Measurements from ENCODE around the gene UNC93B1.
"Not testable (repeated sequence)": the region's sequence is repeated elsewhere in the genome, so short reads cannot be mapped to it uniquely, and the experiment has no call there.

UNC93B1 gene

DNA sequence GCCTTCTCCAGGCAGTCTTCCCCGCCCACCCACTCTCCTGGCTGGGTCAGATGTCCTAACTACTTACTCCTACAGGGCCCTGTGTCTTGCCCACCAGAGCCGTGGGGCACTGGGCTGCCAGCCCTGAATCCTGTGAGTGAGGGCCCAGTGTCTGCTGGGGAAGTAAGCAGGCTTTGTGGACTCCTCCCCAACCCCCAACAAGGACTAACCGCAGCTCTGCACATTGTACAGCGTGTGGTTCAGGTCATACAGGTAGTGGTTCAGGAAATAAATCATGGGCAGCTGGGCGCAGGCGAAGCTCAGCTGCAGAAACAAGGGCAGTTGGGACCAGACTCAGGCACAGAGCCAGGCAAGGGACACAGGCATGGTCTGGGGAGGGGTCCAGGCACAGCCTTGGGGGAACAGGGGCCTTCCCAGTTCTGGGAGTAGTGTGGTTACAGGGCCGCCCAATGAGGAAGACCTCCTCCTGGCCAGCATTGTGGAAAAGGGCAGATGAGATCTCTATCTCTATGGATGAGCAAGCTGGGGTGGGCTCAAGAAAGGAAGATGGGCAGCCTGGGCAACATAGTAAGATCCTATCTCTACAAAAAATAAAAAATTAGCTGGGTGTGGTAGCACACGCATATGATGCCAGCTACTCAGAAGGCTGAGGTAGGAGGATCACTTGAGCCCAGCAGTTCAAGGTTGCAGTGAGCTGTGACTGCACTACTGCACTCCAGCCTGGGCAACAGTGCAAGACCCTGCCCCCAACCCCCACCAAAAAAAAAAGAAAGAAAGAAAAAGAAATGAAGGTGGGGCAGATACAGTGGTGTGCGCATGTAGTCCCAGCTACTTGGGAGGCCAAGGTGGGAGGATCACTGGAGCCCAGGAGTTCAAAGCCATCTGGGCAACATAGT lies 5.5 kb downstream of the UNC93B1 start:
- in situ Hi-C loops (cut with MboI; ENCODE audit: low pct_unique_long_range_greater_than_20kb, low sequenced_read_pairs) = no loop called here
- DNase-seq = peak; percentile 37

DNA sequence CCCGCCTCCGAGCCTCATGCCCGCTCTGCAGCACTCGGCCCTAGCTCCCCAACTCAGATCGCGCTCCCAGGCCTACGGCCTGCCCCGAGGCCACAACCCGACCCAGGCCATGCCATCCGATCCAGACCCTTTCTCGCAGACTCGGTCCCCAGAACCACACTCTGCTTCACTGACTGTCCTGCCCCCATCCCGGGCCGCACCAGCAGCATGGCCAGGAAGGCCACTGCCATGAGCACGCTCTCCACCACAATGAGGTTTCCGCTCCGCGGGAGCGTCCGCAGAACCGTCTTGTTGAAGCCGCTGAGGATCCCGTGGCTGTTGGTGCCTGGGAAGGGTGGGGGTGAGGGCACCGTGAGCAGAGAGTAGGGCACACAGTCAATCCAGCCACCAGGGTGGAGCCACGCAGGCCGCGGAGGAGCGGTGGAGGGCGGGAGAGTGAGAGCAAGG lies 6.4 kb downstream of the UNC93B1 start:
- DNase-seq = no peak
- in situ Hi-C loops (cut with MboI; ENCODE audit: low pct_unique_long_range_greater_than_20kb, low sequenced_read_pairs) = no loop called here

DNA sequence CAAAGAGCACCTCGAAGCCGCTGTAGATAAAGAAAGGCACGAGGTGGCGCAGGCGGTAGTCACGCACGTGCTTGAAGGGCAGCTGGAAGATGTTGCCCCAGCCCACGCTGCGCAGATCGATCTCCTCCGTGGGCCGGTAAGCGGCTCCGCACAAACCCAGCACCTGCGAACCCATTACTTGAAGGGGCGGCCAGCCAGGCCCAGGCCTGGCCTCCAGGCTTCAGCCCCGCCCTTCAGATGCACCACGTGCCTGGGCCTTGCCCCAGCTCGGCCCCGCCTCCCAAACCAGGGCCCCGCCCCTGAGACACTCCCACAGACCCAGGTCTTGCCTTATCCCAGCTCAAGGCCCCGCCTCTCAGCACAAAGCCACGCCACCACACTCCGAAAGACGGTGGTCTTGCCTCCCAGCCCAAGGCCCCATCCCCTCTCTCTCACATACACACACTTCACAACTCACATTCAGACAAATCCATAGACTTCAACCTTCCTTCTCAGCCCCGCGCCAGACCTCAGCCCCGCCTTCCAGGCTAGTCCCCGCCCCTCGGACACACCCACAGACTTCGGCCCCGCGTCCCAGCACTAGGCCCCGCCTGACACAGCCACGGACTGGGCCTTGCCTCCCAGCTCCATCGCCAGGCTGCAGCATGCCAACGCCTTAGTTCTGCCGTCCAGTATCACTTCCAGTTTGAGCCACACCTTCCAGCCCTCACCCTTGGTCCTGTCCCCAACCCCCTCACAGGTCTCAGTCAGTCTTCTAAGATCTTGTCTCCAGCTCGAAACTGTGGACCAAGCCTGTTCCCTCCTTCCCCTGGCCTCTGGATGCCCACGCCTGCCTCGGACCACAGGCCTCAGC lies 7.0 kb downstream of the UNC93B1 start:
- peak; percentile 53 for DNase-seq
- in situ Hi-C loops (cut with MboI; ENCODE audit: low pct_unique_long_range_greater_than_20kb, low sequenced_read_pairs) = no loop called here

DNA sequence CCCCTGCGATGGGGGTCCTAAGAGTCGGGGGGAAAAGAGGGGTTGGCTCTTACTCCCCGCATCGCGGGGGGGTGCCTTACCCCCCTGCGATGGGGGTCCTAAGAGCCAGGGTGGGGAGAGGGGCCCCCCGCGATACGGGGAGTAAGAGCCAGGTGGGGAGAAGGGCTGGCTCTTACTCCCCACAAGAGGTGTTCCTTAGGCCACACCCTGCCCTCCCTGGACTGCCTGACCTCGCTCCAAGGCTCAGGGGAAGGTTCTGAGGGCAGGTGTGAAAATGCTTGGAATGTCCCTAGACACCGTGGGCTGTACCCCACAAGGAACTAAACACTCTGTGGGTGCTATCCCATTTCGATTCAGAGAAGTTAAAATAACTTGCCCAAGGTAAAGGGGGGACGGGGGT lies 7.8 kb downstream of the UNC93B1 start:
- in situ Hi-C loops (cut with MboI; ENCODE audit: low pct_unique_long_range_greater_than_20kb, low sequenced_read_pairs) = no loop called here
- no peak for DNase-seq

DNA sequence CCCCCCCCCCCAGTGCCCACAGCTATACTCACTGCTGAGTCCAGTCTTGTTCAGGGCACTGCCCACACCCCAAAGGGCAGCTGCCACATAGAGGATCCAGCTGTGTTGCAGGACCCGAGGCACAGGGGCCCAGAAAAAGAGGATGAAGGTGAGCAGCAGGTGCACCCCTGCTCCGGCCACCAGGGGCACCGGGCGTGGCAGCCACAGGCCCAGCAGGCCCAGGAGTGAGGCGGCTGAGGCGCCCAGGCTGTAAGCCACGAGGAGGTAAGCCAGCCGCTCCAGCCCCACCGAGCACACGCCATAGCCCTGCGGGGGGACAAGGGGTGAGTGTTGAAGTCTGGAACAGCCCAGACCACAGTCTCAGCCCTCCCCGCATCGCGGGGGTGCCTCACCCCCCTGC lies 8.3 kb downstream of the UNC93B1 start:
- in situ Hi-C loops (cut with MboI; ENCODE audit: low pct_unique_long_range_greater_than_20kb, low sequenced_read_pairs); DNase-seq: not testable (repeated sequence)

DNA sequence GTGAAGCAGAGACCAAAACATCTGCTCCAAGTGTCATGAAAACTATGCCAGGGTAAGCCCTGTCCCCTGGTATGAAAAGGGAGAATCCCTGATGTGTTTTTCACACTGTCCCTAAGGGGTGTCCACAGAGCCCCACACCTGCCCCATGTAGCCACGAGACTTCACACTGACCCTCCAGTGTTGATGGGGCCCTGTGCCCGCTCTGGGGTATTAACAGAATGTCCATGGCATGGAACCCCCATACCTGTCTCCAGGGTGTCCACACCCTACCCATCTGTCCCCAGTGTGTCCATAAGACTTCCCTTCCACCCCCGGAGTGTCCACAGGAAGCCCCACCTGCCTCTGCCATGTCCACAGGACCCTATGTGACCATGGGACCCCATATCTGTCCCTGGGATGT lies 8.8 kb downstream of the UNC93B1 start:
- in situ Hi-C loops (cut with MboI; ENCODE audit: low pct_unique_long_range_greater_than_20kb, low sequenced_read_pairs) = not testable (repeated sequence)

DNA sequence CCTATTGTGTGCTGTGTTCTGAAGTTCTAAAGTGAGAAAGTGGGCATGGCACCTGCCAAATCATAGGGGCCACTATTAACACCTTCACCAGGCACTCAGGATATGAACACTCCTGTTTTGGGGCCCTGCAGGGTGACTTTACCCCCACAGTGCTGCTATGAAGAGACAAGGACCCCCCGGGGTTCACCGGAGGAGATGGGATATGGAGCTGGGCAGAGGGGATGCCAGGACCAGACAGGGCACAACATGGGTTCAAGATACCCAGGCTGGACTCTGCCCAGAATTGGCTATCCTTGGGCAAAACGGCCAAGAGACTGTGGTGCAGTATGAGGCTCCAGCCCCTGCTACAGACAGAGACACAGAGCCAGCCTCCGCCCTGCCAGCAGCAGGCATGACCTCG lies 9.5 kb downstream of the UNC93B1 start:
- in situ Hi-C loops (cut with MboI; ENCODE audit: low pct_unique_long_range_greater_than_20kb, low sequenced_read_pairs); DNase-seq: not testable (repeated sequence)

More for the DNA sequence above, 8.8 kb downstream of the UNC93B1 start:
- not testable (repeated sequence) for DNase-seq

DNA sequence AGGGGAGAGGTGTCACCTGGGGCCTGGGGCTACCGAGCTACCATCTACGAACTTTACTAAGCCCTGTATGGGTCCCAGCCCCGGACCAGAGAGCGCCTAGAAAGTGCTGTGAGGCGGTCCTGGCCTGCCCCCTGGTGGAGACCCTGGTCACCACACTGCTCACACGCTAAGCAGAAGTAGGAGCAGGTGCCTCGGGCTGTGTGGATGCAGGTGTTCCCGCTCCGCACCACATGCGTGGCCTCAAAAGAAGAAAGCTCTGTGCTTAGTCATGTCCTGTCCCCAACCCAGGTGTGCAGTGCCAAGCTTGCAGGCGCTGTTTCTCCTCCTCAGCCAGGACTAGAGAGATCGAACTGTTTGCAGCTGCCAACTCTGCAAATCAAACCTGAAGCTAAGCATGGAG lies 10.1 kb downstream of the UNC93B1 start:
- in situ Hi-C loops (cut with MboI; ENCODE audit: low pct_unique_long_range_greater_than_20kb, low sequenced_read_pairs) = not testable (repeated sequence)
- DNase-seq = peak; percentile 57

DNA sequence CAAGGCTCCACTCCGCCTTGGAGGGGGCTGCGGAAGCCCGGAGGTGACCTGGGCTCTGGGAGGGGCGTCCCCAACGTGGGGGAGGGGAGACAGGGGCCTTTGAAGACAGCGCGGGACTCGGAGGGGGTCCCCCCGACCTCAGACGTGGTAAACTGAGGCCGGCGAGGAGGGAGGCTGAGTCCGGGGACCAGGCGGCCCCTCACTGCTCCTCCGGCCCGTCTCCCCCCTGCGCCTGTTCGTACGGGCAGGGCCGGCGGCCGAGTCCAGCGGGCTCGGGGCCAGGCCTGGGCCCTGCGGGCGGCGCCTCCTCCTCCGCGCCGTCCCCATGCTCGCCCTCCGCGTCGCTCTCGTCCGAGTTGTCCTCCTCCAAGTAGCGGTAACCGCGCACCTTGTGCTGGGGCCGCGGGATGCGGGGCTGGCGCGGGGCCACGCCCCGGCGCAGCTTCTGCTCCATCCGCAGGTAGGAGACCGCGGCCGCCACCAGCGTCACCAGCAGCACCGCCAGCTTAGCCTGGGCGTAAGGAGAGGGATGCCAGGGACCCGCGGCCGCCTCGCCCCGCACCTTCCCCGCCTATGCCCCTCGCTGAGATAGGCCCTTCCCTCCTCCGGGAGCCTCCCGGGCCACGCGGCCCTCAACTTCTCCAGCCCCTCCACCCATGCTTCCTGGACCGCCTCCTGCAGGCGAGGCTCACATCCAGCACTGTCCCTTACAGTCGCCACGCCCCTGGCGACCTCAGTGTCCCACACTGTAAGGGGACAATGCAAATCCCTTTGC lies 12.4 kb downstream of the UNC93B1 start:
- in situ Hi-C loops (cut with MboI; ENCODE audit: low pct_unique_long_range_greater_than_20kb, low sequenced_read_pairs); DNase-seq: not testable (repeated sequence)

DNA sequence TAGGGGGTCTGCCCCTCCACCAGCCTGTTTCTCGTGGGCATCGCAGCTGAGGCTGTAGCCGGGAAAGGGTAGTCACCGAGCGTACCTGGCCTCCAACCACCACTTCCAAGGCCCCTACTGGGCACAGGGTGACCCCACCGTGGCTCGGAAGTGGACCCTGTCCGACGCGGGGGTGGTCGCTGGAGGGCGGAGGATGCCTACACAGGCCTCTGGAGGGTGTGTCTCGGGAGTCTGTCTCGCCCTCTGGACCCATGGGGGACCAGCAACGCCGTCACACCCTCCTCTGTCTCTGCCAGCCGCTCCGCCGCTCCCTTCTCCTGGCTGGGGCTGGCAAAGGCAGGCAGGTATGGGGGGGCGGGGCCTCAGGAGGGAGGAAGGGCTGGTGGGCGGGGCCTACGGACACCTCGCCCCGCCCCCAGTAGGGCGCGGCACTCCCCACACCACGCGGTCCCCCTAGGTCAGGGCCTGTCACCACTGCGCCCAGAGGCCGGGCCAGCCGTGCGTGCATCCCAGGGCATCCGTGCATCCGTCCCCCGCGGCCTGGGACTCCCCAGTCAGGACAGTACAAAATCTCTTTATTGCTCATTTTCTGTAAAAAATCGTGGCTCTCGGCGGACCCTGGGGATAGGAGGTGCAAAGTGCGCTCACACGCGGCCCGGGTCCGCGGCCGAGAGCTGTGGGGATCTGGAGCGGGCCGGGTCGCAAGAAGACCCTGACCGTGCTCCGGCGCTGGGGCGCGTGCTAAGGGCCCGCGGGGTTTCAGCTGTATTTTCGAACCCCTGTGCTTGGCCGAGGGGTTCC lies 13.2 kb downstream of the UNC93B1 start:
- in situ Hi-C loops (cut with MboI; ENCODE audit: low pct_unique_long_range_greater_than_20kb, low sequenced_read_pairs); DNase-seq: not testable (repeated sequence)

DNA sequence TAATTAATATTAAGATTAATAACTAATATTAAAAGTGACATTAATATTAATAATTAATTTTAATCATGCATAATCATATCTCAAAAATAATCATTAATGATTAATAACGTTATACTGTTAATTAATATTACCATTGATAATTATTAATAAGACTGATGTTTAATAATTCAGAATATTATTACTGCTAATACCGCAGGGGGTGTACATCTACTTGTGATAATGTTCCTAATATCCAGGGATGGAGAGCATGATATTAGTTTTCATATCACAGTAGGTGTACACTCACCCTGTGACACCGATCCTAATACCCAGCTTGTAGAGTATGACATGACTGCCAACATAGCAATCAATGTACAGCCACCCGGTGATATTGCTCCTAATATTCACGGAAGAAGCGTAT lies 18.6 kb downstream of the UNC93B1 start:
- DNase-seq; in situ Hi-C loops (cut with MboI; ENCODE audit: low pct_unique_long_range_greater_than_20kb, low sequenced_read_pairs): not testable (repeated sequence)

DNA sequence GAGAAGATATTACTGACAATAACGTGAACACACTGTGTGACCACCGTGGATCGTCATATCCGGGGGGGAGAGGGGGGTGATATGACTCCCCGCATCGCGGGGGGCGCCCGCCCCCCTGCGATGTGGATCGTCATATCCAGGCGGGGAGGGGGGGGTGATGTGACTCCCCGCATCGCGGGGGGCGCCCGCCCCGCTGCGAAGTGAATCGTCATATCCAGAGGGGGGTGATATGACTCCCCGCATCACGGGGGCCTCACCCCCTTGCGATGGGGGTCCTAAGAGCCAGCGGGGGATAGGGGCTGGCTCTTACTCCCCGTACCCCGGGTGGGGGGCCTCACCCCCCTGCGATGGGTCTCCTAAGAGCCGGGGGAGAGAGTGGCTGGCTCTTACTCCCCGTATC lies 19.9 kb downstream of the UNC93B1 start:
- in situ Hi-C loops (cut with MboI; ENCODE audit: low pct_unique_long_range_greater_than_20kb, low sequenced_read_pairs) = no loop called here
- DNase-seq = no peak

DNA sequence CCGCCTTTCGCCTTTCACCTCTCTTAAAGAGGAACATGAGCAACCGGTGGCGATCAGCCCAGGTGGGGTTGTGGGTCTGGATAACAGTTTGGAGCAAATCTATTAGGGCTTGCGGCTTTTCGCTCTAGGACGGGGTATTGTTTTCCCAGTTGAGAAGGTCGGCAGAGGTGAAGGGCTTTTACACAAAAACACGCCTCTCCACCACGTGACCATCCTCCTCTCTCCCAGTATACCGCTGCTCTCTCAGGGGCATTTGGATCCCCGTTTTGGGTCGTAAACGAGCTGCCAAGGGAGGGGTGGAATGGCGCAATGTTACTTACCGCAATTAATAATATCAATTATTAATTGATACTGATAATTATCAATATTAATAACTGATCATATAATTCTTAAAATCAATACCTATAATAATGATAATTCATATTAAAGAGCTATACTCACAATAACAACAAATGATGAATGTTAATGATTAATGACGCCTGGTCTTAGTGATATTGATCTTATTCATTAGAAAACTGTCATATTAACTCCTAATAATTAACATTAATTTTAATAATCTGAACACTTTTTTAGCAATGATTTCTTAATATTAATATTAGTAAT lies 21.5 kb downstream of the UNC93B1 start:
- in situ Hi-C loops (cut with MboI; ENCODE audit: low pct_unique_long_range_greater_than_20kb, low sequenced_read_pairs); DNase-seq: not testable (repeated sequence)

DNA sequence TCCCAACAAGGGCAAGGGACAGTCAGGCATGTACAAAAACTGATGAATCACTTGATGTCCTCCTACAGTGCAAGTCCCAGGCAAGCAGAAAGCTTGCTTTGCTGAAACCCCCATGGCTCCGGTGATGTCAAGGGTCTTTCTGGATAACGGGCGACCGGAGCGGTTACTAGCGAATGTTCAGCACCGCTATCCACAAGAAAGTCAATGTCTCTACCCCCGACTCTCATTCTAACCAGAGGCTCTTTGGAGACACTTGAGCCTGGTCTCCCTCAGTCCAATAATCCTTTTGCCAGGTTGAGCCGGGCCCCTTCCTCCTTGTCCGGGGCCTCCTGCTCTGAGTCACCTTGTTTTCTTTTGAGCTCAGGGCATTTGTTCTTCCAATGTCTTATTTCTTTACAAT lies 22.7 kb downstream of the UNC93B1 start:
- DNase-seq; in situ Hi-C loops (cut with MboI; ENCODE audit: low pct_unique_long_range_greater_than_20kb, low sequenced_read_pairs): not testable (repeated sequence)

DNA sequence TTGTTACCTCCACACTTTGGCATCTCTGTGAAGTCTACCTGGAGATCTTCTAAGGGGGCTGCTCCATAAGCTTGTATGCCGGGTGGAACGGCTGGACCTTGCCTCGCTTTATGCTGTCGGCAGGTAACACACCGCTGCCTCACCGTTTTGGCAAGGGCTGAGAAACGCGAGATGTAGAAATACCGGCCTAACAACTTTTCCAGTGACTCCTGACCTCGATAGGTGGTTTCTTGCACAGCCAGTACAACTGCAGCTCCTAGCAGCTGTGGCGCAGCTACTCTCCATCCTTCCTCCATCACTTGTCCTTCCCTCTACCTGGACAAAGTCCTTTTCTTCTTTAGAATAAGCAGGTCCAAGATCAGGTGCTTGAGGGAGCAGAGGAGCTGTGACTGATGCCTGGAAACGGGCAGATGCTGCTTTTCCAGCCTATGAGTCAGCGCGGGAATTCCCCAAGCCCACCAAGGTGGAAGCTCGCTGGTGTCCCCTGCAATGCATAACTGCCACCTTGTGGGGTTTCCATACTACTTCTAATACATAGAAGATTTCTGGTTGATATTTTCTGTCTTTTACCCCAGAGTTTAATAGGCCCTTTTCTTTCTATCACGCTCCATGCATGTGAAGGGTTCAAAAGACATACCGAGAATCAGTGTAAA lies 25.0 kb downstream of the UNC93B1 start:
- in situ Hi-C loops (cut with MboI; ENCODE audit: low pct_unique_long_range_greater_than_20kb, low sequenced_read_pairs); DNase-seq: not testable (repeated sequence)

DNA sequence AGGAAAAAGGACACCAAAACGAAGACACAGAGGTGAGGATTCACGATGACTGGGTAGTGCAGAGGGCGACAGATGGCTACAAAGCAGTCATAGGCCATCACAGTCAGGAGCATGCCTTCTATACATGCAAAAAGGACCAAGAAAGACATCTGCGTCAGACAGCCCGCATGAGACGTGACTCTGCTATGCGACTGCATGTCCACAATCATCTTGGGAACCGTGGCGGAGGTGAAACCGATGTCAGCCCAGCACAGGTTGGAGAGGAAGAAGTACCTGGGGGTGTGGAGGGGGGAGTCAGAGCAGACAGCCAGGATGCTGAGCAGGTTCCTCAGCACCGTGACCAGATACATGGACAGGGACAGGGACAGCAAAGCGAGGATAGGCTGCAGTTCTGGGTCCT lies 29.2 kb downstream of the UNC93B1 start:
- in situ Hi-C loops (cut with MboI; ENCODE audit: low pct_unique_long_range_greater_than_20kb, low sequenced_read_pairs) = not testable (repeated sequence)

DNA sequence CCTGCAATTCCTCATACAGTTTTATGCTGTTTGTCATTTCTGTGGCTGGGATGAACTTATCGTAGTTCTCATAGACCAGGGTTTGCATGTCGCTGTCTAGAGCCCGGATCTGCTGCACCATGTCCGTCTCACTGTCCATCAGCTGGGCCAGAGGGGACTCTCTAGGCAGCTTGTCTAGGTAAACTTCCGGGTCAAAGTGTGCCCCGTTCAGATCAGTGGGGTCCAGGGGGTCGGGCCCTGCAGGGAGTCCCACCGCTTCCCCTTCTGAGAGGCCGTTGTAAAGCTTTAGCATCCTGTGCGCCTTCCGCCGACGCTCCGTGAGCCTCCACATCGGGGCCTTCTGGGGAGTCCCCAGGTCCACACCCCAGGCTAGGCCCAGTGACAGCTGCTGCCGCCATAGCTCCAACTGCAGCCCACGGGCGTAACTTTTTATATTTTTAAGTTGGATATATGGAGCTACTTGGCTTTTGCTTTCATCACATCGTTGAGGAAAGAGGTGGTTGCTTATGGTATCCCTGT lies 38.0 kb downstream of the UNC93B1 start:
- in situ Hi-C loops (cut with MboI; ENCODE audit: low pct_unique_long_range_greater_than_20kb, low sequenced_read_pairs) = not testable (repeated sequence)

More for the DNA sequence above, 29.2 kb downstream of the UNC93B1 start:
- not testable (repeated sequence) for DNase-seq

More for the DNA sequence above, 38.0 kb downstream of the UNC93B1 start:
- not testable (repeated sequence) for DNase-seq

All from KBM-7 (cell line).